HG02938 (cell line): ENCODE data around the gene ARFIP1.

Experiments
- ATAC-seq: cut with Tn5 transposase; IDR thresholded peaks from one replicate; pipeline ENCODE4 v1.9.1; 2021; ENCODE audit warnings: mild to moderate bottlenecking, moderate library complexity; ENCODE audit not compliant: unreplicated experiment

Gene ARFIP1

DNA sequence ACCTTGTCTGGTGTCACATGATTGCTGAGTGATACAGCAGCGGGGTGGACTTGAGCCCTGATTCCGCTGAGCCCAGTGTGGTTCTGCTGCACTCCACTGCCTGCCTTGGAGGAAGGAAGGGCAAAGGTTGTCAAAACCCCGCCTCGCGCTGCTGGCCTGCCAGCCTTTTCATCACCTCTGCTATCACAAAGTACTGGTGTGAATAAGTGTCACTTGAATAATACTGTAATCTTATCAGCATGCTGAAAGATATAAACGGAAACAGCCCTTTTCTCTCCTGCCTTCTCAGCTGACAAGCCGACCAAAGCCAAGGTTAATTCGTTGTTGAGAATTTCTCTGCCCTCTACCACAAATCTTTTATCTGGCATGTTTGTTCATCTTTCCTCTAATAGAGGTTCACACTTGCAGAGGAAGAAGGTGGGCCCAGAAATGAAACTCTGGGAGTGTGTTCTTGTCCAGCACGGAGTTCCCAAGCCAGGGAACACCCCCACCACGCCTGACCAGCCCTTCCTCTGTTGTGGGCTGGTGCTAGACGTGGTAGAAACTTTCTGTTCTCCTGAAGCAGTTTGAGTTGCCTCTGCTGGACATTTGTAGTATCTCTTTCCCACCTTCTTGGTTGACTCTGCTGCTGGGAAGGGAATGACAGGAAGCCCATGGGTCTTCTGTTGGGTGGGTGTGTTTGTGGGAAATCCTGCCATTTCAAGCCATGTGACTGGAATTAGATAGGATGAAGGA is 177.8 kb downstream of the ARFIP1 start:
- ATAC-seq, result no peak

DNA sequence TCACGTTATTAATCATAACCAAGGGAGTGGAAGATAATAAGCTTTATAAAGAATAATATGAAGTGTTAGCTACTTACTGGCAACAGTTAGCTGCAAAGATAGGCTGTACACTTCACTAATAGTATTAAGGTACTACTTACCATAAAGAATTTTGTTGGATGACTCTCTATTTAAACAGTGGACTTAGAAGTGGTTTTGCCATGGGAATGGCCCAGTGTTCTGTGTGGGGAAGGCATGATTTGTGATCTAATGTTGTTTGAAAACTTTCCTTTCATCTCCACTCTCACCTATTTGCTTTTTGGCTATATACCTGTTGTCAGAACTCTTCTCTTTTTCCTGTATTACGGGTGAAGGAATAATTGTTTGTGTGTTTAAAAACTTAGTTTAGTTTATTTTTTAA is 179.3 kb downstream of the ARFIP1 start:
- ATAC-seq, result no peak

DNA sequence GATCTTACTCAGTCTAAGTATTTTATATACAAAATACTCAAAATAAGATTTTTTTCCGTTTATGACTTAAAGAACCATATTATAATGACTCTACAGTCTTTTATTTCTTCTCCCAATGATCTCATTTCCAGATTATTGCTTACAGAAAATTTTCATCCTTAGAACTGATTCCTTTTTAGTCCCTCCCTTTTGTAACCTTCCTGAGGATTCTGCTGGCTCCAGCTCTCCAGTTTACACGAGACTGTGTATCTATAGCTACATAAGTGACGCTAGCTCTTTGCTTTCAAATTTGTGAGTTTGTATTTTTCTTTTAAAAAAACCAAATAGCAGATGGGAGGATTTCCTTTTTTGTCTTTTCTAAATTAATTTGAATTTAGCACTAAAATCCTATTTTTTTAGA is 180.3 kb downstream of the ARFIP1 start:
- no peak for ATAC-seq

DNA sequence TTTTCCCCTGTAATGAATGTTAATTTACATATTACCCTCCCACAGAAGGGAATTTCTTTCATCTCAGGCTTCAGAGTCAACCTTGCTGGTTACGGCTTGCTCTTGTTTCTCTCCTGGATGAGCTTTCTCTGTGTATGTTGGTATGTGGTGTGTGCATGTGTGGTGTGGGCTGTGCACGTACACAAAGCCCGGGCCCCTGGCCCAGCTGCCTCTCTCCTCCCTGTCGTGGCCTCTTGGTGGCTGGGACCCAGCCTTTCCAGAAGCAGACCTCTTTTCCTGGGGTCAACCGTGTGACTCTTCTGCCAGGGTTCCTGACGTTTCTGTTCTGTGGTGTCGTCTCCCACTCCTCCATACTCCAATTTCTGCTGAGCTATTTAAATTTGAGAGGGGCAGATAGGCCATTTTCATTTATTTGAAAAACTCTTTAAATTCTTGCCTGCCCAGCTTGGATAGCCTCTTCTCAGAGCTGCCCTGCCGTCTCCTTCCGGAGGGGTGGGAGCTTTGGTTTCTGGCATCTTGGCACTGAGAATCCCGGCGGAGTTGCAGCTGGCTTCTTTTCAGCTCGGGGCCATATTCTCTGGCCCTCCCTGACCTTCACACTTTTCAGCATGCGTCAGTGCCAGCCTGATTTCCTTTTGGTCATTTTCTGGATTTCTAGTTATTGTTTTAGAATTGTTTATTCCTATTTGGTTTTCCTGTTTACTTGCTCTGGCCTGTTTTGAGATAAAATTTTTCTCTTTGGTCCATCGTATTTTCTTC is 181.4 kb downstream of the ARFIP1 start:
- no peak for ATAC-seq

DNA sequence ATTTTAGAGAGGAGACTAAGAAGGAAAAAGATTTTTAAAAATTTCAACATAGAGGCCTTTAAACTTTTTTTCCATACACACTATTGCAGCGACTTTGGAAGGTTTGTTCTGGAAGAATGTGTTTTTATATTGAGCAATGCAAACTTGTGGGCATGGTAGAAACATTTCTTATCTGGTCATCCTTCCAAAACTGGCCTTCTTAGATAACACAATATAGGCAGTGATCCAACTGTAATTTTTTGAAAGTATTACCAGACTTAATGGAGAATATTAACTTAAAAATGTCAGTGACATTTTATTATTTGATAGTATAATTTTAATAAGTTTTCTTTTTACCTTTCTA is 182.0 kb downstream of the ARFIP1 start:
- ATAC-seq, result no peak
